ENCODE measurements around the gene TMEM25. TPM values are rescaled to one million over a fixed set of nuclear protein-coding genes. Genes with fewer than 3 reads are reported as not detected.
"Not testable (repeated sequence)": the region's sequence is repeated elsewhere in the genome, so short reads cannot be mapped to it uniquely, and the experiment has no call there.

Gene TMEM25
- total RNA-seq: 10 to 100 TPM; 36.3 to 50.8 TPM

GRCh38 chr11:118530683-118531596 lies at the start of gene TMEM25:
TSS of gene TMEM25 (plus strand) at chr11:118531192. CDS start at chr11:118531802, 610 bp downstream.
- Histone ChIP-seq H3K27me3 (replicated peaks; ENCODE audit: insufficient read depth) (no peaks in the 10 kb centered on the region), H3K27ac (peak within 1 kb of the TSS; percentile 65 to 74), H3K9me3 (no peaks in the 10 kb centered on the region), H3K4me3 (peak within 1 kb of the TSS; percentile 83), H3K36me3 (no peaks in the 10 kb centered on the region), H3K4me1 (ENCODE audit: control insufficient read depth in 1 of 2, low read depth in 2 of 2) (peaks cover 8 to 21% of the 10 kb centered on the region in 2 donors)
- no peak for ATAC-seq (ENCODE audit: insufficient number of reproducible peaks, low FRiP score, low read depth)
- no peak for DNase-seq (ENCODE audit: low spot score)
- no peak for TF ChIP-seq CTCF (IDR thresholded peaks at IDR 0.05)

GRCh38 chr11:118481238-118481637 lies 49.8 kb upstream of the TMEM25 start:
- not testable (repeated sequence) for DNase-seq (ENCODE audit: low spot score); ATAC-seq (ENCODE audit: insufficient number of reproducible peaks, low FRiP score, low read depth); H3K9me3 ChIP-seq; H3K27me3 ChIP-seq (replicated peaks; ENCODE audit: insufficient read depth); H3K4me1 ChIP-seq (ENCODE audit: control insufficient read depth in 1 of 2, low read depth in 2 of 2); H3K4me3 ChIP-seq; H3K27ac ChIP-seq
- peaks cover 55% of the 10 kb centered on the region for H3K36me3 ChIP-seq

- no peak overlapping the region for H3K27ac ChIP-seq
- no peak overlapping the region for H3K4me3 ChIP-seq
- peaks cover 52% of the 10 kb centered on the region for H3K36me3 ChIP-seq
- TF ChIP-seq CTCF (IDR thresholded peaks at IDR 0.05): no peak
- H3K9me3 ChIP-seq: no peaks in the 10 kb centered on the region
- H3K4me1 ChIP-seq (ENCODE audit: control insufficient read depth in 1 of 2, low read depth in 2 of 2): no peaks in the 10 kb centered on the region
- no peaks in the 10 kb centered on the region for H3K27me3 ChIP-seq (replicated peaks; ENCODE audit: insufficient read depth)
- ATAC-seq (ENCODE audit: insufficient number of reproducible peaks, low FRiP score, low read depth) (no peak), DNase-seq (ENCODE audit: low spot score) (no peak)
Observed at GRCh38 chr11:118484405-118484804, 46.6 kb upstream of the TMEM25 start.

GRCh38 chr11:118485273-118485672 lies 45.7 kb upstream of the TMEM25 start:
- DNase-seq (ENCODE audit: low spot score): no peak
- Histone ChIP-seq H3K4me3 (no peak overlapping the region), H3K36me3 (peaks cover 54% of the 10 kb centered on the region), H3K27me3 (replicated peaks; ENCODE audit: insufficient read depth) (no peaks in the 10 kb centered on the region), H3K4me1 (ENCODE audit: control insufficient read depth in 1 of 2, low read depth in 2 of 2) (no peaks in the 10 kb centered on the region), H3K9me3 (no peaks in the 10 kb centered on the region), H3K27ac (no peak overlapping the region)
- TF ChIP-seq CTCF (IDR thresholded peaks at IDR 0.05): no peak
- ATAC-seq (ENCODE audit: insufficient number of reproducible peaks, low FRiP score, low read depth): no peak

GRCh38 chr11:118488480-118489109 lies 42.4 kb upstream of the TMEM25 start:
- Histone ChIP-seq H3K4me1 (ENCODE audit: control insufficient read depth in 1 of 2, low read depth in 2 of 2) (no peaks in the 10 kb centered on the region), H3K4me3 (no peak overlapping the region), H3K27ac (peak overlapping the region in 1 of 2 donors; percentile 8), H3K36me3 (peaks cover 50% of the 10 kb centered on the region), H3K27me3 (replicated peaks; ENCODE audit: insufficient read depth) (no peaks in the 10 kb centered on the region), H3K9me3 (no peaks in the 10 kb centered on the region)
- ATAC-seq (ENCODE audit: insufficient number of reproducible peaks, low FRiP score, low read depth) (no peak), DNase-seq (ENCODE audit: low spot score) (peak; percentile 7)
- peak; percentile 75 for TF ChIP-seq CTCF (IDR thresholded peaks at IDR 0.05)

All from thoracic aorta (tissue), 2 donors.